GM12878 (cell line): Measurements from ENCODE around the gene HERPUD1. TPM values are rescaled to one million over a fixed set of nuclear protein-coding genes. Genes with fewer than 3 reads are reported as not detected.

Source experiments
- ATAC-seq: fragments of 200-7000 bp; cut with Tn5 transposase; 3 replicates; pipeline ENCODE4 v1.9.1; 2020; ENCODE audit warnings: mild to moderate bottlenecking, moderate library complexity
- BruUV-seq: library from RNA; stranded (reverse); fragments of 400-500 nt; replicated peaks from 2 replicates; lab custom pipeline; 2021; lab: Mats Ljungman, UMichigan
- CTCF ChIA-PET: fragments of 300-600 bp; sonication (Branson Sonifier 250); formaldehyde crosslinking; extraction: SDS; loops from one replicate; lab custom pipeline; 2021; ENCODE audit warnings: inconsistent platforms; lab: Yijun Ruan, JAX
- POLR2A ChIA-PET: fragments of 350-600 bp; formaldehyde crosslinking; extraction: SDS; loops from one replicate; lab custom pipeline; 2021; ENCODE audit warnings: inconsistent platforms; lab: Charles Lee
- RAD21 ChIA-PET: fragments of 300-600 bp; sonication (Branson Sonifier 250); formaldehyde crosslinking; loops from one replicate; lab custom pipeline; 2023; ENCODE audit warnings: antibody characterized with exemption; ENCODE audit not compliant: unreplicated experiment; lab: Charles Lee
- SMC1A ChIA-PET: fragments of 300-600 bp; sonication (Branson Sonifier 250); formaldehyde crosslinking; loops from one replicate; lab custom pipeline; 2023; ENCODE audit not compliant: unreplicated experiment, uncharacterized antibody; lab: Charles Lee
- DNase-seq: peaks from one replicate; pipeline ENCODE4 v3.0.0-alpha.2; 2011; ENCODE audit warnings: low read depth, low spot score
- FAIRE-seq: peaks from 3 replicates; lab custom pipeline; 2011; peaks lifted over from hg19 to GRCh38; lab: Jason Lieb, UNC
- H2AFZ ChIP-seq: 2 replicates; pipeline ENCODE4 v1.6.0; 2011; ENCODE audit warnings: low read depth, low read length, control low read depth; ENCODE audit not compliant: control insufficient read depth
- H3K27ac ChIP-seq: 2 replicates; pipeline ENCODE4 v1.5.1; 2011; ENCODE audit warnings: control low read depth; ENCODE audit not compliant: control insufficient read depth, insufficient read depth
- H3K27me3 ChIP-seq, 2 experiments: replicated peaks in 1 of 2; 2 replicates each; pipeline versions ENCODE4 v1.6.0 to v1.6.1; 2011; ENCODE audit warnings: low read length in 1 of 2; ENCODE audit not compliant: control insufficient read depth in 2 of 2, insufficient read depth in 2 of 2
- H3K36me3 ChIP-seq, 2 experiments: 2 replicates each; pipeline ENCODE4 v1.5.1; 2011; ENCODE audit warnings: low read length in 1 of 2; ENCODE audit not compliant: control insufficient read depth in 2 of 2, insufficient read depth in 2 of 2
- H3K4me1 ChIP-seq: 2 replicates; pipeline ENCODE4 v1.6.1; 2011; ENCODE audit warnings: mild to moderate bottlenecking, low read length, moderate library complexity, mixed read lengths; ENCODE audit not compliant: control insufficient read depth, insufficient read depth
- H3K4me2 ChIP-seq: 2 replicates; pipeline ENCODE4 v1.6.0; 2011; ENCODE audit warnings: control low read depth; ENCODE audit not compliant: control insufficient read depth, insufficient read depth
- H3K4me3 ChIP-seq: fragments of 200-600 bp; sonication (generic); 2 replicates; pipeline ENCODE4 v1.5.1; 2016
- H3K79me2 ChIP-seq: 2 replicates; pipeline ENCODE4 v1.6.0; 2011; ENCODE audit warnings: low read length; ENCODE audit not compliant: control insufficient read depth, insufficient read depth
- H3K9ac ChIP-seq: 2 replicates; pipeline ENCODE4 v1.8.0; 2011; ENCODE audit warnings: low read length, control low read depth, mixed read lengths; ENCODE audit not compliant: control insufficient read depth, insufficient read depth
- H3K9me3 ChIP-seq: replicated peaks from 3 replicates; pipeline ENCODE4 v1.5.1; 2011; ENCODE audit warnings: mild to moderate bottlenecking, low read length; ENCODE audit not compliant: control insufficient read depth, insufficient read depth
- H4K20me1 ChIP-seq: 2 replicates; pipeline ENCODE4 v1.6.0; 2011; ENCODE audit not compliant: control insufficient read depth, insufficient read depth
- BCL3 ChIP-seq: IDR thresholded peaks from 2 replicates; pipeline ENCODE4 v1.6.1; 2011; ENCODE audit warnings: borderline replicate concordance, low read depth, mild to moderate bottlenecking, moderate library complexity, low read length; ENCODE audit not compliant: insufficient read depth, poor library complexity, severe bottlenecking
- CUX1 ChIP-seq: IDR thresholded peaks from 2 replicates; pipeline ENCODE4 v1.6.1; 2012; ENCODE audit warnings: improper control_type of control experiment, low read depth, low read length; ENCODE audit not compliant: insufficient replicate concordance
- KLF5 ChIP-seq: fragments of 450-650 bp; IDR thresholded peaks from 2 replicates; pipeline ENCODE4 v1.6.1; 2014; ENCODE audit warnings: mild to moderate bottlenecking; ENCODE audit not compliant: partially characterized antibody
- POLR2AphosphoS5 ChIP-seq: IDR thresholded peaks from 2 replicates; pipeline ENCODE4 v1.6.1; 2011; ENCODE audit warnings: mild to moderate bottlenecking, low read length, inconsistent platforms
- SIN3A ChIP-seq: IDR thresholded peaks from 2 replicates; pipeline ENCODE4 v1.6.1; 2012; ENCODE audit warnings: low read depth, low read length, improper control_type of control experiment
- SUZ12 ChIP-seq: fragments of 200-600 bp; sonication (generic); IDR thresholded peaks from one replicate; pipeline ENCODE4 v1.6.1; 2018; ENCODE audit warnings: antibody characterized with exemption, mild to moderate bottlenecking; ENCODE audit not compliant: unreplicated experiment
- YY1 ChIP-seq: IDR thresholded peaks from 2 replicates; pipeline ENCODE4 v1.6.1; 2011; ENCODE audit warnings: low read depth, mild to moderate bottlenecking, low read length
- ZNF217 ChIP-seq: fragments of 450-650 bp; IDR thresholded peaks from 2 replicates; pipeline ENCODE4 v1.6.1; 2017; ENCODE audit warnings: antibody characterized with exemption, mild to moderate bottlenecking
- ZZZ3 ChIP-seq: IDR thresholded peaks from 2 replicates; pipeline ENCODE4 v1.6.1; 2011; ENCODE audit warnings: low read depth; ENCODE audit not compliant: control insufficient read depth, insufficient read length
- WGBS: methylation state at CpG from one replicate; pipeline ENCODE4 v1.1.6; 2016; ENCODE audit warnings: low lambda C conversion rate; ENCODE audit not compliant: insufficient replicate concordance, insufficient coverage; ENCODE audit errors: missing lambda C conversion rate; 5-methylcytosine and 5-hydroxymethylcytosine counted together
- in situ Hi-C: fragments of 300-500 bp; cut with MboI; formaldehyde crosslinking; loops from 9 replicates; pipeline ENCODE4 v1.14.3; 2018; ENCODE audit warnings: mixed read lengths
- intact Hi-C: fragments of 100-400 bp; cut with micrococcal nuclease; formaldehyde crosslinking; loops from one replicate; pipeline ENCODE4 v1.14.2; 2022; ENCODE audit not compliant: unreplicated experiment
- polyA plus RNA-seq, 11 experiments: library from polyadenylated mRNA; depleted of rRNA in 4 of 11; unstranded in 6 of 11; stranded (reverse) in 5 of 11; fragments of >200 nt; fragmentation: Nextera tagmentation in 4 of 11; fragmentation: Illumina TruSeq in 1 of 11; extraction: Ambion mirVana in 4 of 11; extraction: Trizol in 1 of 11; gene quantifications; 1 replicate in 1 of 11; 2 replicates in 10 of 11; pipeline versions ENCODE4 v1.2.1 to v1.2.3, GENCODE V29; 2011 to 2016; ENCODE audit warnings: inconsistent platforms in 2 of 11, missing spikeins in 2 of 11, low read depth in 1 of 11
- total RNA-seq, 4 experiments: library from RNA; depleted of rRNA in 3 of 4; stranded (reverse); fragments of >200 nt in 3 of 4; fragmentation: Illumina TruSeq in 1 of 4; extraction: Trizol in 1 of 4; gene quantifications; 2 replicates each; pipeline versions ENCODE4 v1.2.1 to v1.2.3, GENCODE V29; 2013 to 2021

HERPUD1 gene
- total and polyA plus RNA-seq, 10 of the 15 experiments (the other 5 are each of a cell fraction or from before 2014, with no cell fraction given) = 32.6 to 212 (median 122) TPM

- TF ChIP-seq BCL3 = no peak
Measured at GRCh38 chr16:56898847-56899246, 33.1 kb upstream of the HERPUD1 start (continued).

- ChIA-PET CTCF (interaction anchor here (1.0 to 1.8 kb wide), 3 partner anchors 27 to 44 kb away, joined by 3 to 6 read pairs (median 4); no protein-coding TSS in a partner anchor), POLR2A (no interaction called here)
- H3K27me3 ChIP-seq = peaks cover 0 to 6% of the 10 kb centered on the region in 2 experiments; a peak in 2 of 4 replicates
Measured at GRCh38 chr16:56903866-56904265, 28.1 kb upstream of the HERPUD1 start.

More at GRCh38 chr16:56903866-56904265, 28.1 kb upstream of the HERPUD1 start:
- SMC1A ChIA-PET = interaction anchor here (0.5 to 1.3 kb wide), 5 partner anchors 12 to 460 kb away, joined by 3 to 4 read pairs (median 3); no protein-coding TSS in a partner anchor
- DNase-seq = no peak
- no peak for TF ChIP-seq YY1
- TF ChIP-seq KLF5 = no peak
- no peak for TF ChIP-seq ZZZ3
- no peak for TF ChIP-seq POLR2AphosphoS5
- TF ChIP-seq CUX1 = no peak
- TF ChIP-seq SIN3A = no peak
- no peak for TF ChIP-seq SUZ12
- TF ChIP-seq ZNF217 = no peak
- TF ChIP-seq, all 136 proteins: peak for 0
- in situ Hi-C loops = no loop called here
- Histone ChIP-seq H3K4me1 (peaks cover 8% of the 10 kb centered on the region), H3K36me3 (no peaks in the 10 kb centered on the region), H3K27ac (no peak overlapping the region), H3K9me3 (no peaks in the 10 kb centered on the region; the same call in 2 of the 3 replicates), H3K9ac (no peak overlapping the region), H3K4me2 (no peak overlapping the region), H2AFZ (no peak overlapping the region), H3K79me2 (no peaks in the 10 kb centered on the region), H3K4me3 (no peak overlapping the region), H4K20me1 (no peaks in the 10 kb centered on the region)
- 89% methylated on average over 2 of the region's 2 CpGs for WGBS
- FAIRE-seq (no peak), ATAC-seq (no peak)
- intact Hi-C loops = no loop called here
- RAD21 ChIA-PET = no interaction called here
- BruUV-seq = no TSS peak
